Endodermal cell (in vitro differentiated cells): ENCODE measurements around the gene TEX51. TPM values are rescaled to one million over a fixed set of nuclear protein-coding genes. Genes with fewer than 3 reads are reported as not detected.

Experiments used
- DNase-seq: peaks from one replicate; pipeline ENCODE4 v3.0.0-alpha.2; 2017
- H3K27ac ChIP-seq: 2 replicates; pipeline ENCODE4 v1.5.1; 2013; ENCODE audit warnings: mild to moderate bottlenecking, low read depth, low read length, moderate library complexity
- H3K27me3 ChIP-seq: 2 replicates; pipeline ENCODE4 v1.6.1; 2013; ENCODE audit warnings: mild to moderate bottlenecking, low read length, moderate library complexity; ENCODE audit not compliant: insufficient read depth, control insufficient read depth, poor library complexity, severe bottlenecking
- H3K36me3 ChIP-seq: 2 replicates; pipeline ENCODE4 v1.7.0; 2013; ENCODE audit warnings: mild to moderate bottlenecking, low read length, moderate library complexity; ENCODE audit not compliant: control insufficient read depth, insufficient read depth
- H3K4me1 ChIP-seq: one replicate; pipeline ENCODE4 v1.7.0; 2013; ENCODE audit warnings: low read length; ENCODE audit not compliant: control insufficient read depth, insufficient read depth
- H3K4me3 ChIP-seq: 2 replicates; pipeline ENCODE4 v1.5.1; 2013; ENCODE audit warnings: mild to moderate bottlenecking, low read length, moderate library complexity
- H3K9ac ChIP-seq: 2 replicates; pipeline ENCODE4 v1.6.1; 2013; ENCODE audit warnings: mild to moderate bottlenecking, low read length, moderate library complexity; ENCODE audit not compliant: poor library complexity, severe bottlenecking; ENCODE audit errors: extremely low read depth
- H3K9me3 ChIP-seq: 2 replicates; pipeline ENCODE4 v1.6.1; 2013; ENCODE audit warnings: mild to moderate bottlenecking, low read length, moderate library complexity; ENCODE audit not compliant: control insufficient read depth
- H3K27ac Mint-ChIP-seq: 2 replicates; pipeline ENCODE4 v1.8.0; 2020; ENCODE audit warnings: mixed read lengths
- H3K27me3 Mint-ChIP-seq: 2 replicates; pipeline ENCODE4 v1.8.0; 2021; ENCODE audit warnings: mild to moderate bottlenecking, mixed read lengths; ENCODE audit not compliant: insufficient read depth
- H3K36me3 Mint-ChIP-seq: 2 replicates; pipeline ENCODE4 v1.8.0; 2020; ENCODE audit warnings: low read depth, mixed read lengths
- H3K4me1 Mint-ChIP-seq: 2 replicates; pipeline ENCODE4 v1.8.0; 2020; ENCODE audit warnings: mixed read lengths
- H3K4me3 Mint-ChIP-seq: 2 replicates; pipeline ENCODE4 v1.8.0; 2020; ENCODE audit warnings: mild to moderate bottlenecking, moderate library complexity, mixed read lengths
- H3K9me3 Mint-ChIP-seq: 2 replicates; pipeline ENCODE4 v1.8.0; 2020; ENCODE audit warnings: mild to moderate bottlenecking, mixed read lengths
- CTCF ChIP-seq: fragments of 200-600 bp; sonication (generic); conservative IDR thresholded peaks from 2 replicates; pipeline ENCODE4 v1.5.0; 2021; ENCODE audit warnings: antibody characterized with exemption, mild to moderate bottlenecking
- WGBS, 2 experiments: methylation state at CpG; one replicate each; pipeline versions ENCODE4 v1.1.5 to v1.1.7; 2013; ENCODE audit warnings: missing lambda C conversion rate in 2 of 2, mixed read lengths in 1 of 2; ENCODE audit not compliant: insufficient coverage in 1 of 2, insufficient read length in 1 of 2; 5-methylcytosine and 5-hydroxymethylcytosine counted together
- total RNA-seq, 2 donors: library from RNA; stranded (reverse); fragmentation: NEBNext Ultra II Directional in 1 of 2; extraction: Animal tissue kit (Norgen Biotek cat#: 25700) in 1 of 2; gene quantifications; 2 replicates in 1 of 2; 3 replicates in 1 of 2; pipeline ENCODE4 v1.2.1, GENCODE V29; 2021

Gene TEX51
- total RNA-seq, 2 donors from 2014 or later = not detected

GRCh38 chr2:126902152-126902835, 3.6 kb downstream of the TEX51 start:
- no peak overlapping the region for H3K27ac Mint-ChIP-seq
- no peak overlapping the region for H3K4me3 Mint-ChIP-seq
- H3K9me3 Mint-ChIP-seq = peaks cover 13% of the 10 kb centered on the region
- no peaks in the 10 kb centered on the region for H3K36me3 ChIP-seq
- H3K36me3 Mint-ChIP-seq = no peaks in the 10 kb centered on the region
- H3K4me1 Mint-ChIP-seq = no peaks in the 10 kb centered on the region
- no peak for TF ChIP-seq CTCF
- WGBS, 2 experiments = 67 to 90% methylated on average over 1 to 7 of the region's 7 CpGs
- peaks cover 3% of the 10 kb centered on the region for H3K27me3 Mint-ChIP-seq
- H3K9ac ChIP-seq = no peak overlapping the region
- peak; percentile 24 for DNase-seq
- no peaks in the 10 kb centered on the region for H3K27me3 ChIP-seq
- peaks cover 10% of the 10 kb centered on the region for H3K9me3 ChIP-seq
- H3K27ac ChIP-seq = no peak overlapping the region
- no peak overlapping the region for H3K4me3 ChIP-seq
- no peaks in the 10 kb centered on the region for H3K4me1 ChIP-seq

GRCh38 chr2:126902859-126903258, 4.2 kb downstream of the TEX51 start:
- no peak overlapping the region for H3K9ac ChIP-seq
- Mint-ChIP-seq H3K27me3 (peaks cover 5% of the 10 kb centered on the region), H3K4me1 (no peaks in the 10 kb centered on the region), H3K27ac (no peak overlapping the region), H3K4me3 (no peak overlapping the region), H3K9me3 (peaks cover 13% of the 10 kb centered on the region), H3K36me3 (no peaks in the 10 kb centered on the region)
- no peak overlapping the region for H3K4me3 ChIP-seq
- 90% methylated on average over 2 to 6 of the region's 6 CpGs for WGBS, 2 experiments
- no peaks in the 10 kb centered on the region for H3K27me3 ChIP-seq
- H3K36me3 ChIP-seq = no peaks in the 10 kb centered on the region
- no peaks in the 10 kb centered on the region for H3K4me1 ChIP-seq
- H3K27ac ChIP-seq = no peak overlapping the region
- TF ChIP-seq CTCF = no peak
- DNase-seq = no peak
- peaks cover 10% of the 10 kb centered on the region for H3K9me3 ChIP-seq

DNA sequence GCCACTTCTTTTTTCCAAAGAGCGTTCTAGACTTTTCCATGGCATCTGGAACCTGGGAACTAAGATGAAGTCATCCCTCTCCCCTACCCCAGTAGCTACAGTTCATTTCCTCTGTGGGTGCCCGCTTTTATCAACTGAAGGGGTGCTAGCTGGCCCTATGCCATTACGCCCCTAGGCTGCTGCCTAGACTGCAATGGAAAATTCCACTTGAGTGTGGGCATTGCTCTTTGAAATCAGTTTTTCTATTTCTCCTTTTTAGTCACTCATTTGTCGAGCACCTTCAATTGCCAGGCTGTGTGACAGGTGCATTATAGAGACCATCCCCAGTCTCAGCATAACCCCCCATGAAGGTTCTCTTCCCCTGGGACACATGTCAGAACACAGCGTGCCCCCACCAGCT, 7.3 kb downstream of the TEX51 start:
- no peaks in the 10 kb centered on the region for H3K27me3 ChIP-seq
- no peak overlapping the region for H3K4me3 ChIP-seq
- Mint-ChIP-seq H3K4me1 (peaks cover 13% of the 10 kb centered on the region), H3K27me3 (peaks cover 5% of the 10 kb centered on the region), H3K27ac (no peak overlapping the region), H3K36me3 (no peaks in the 10 kb centered on the region), H3K4me3 (no peak overlapping the region), H3K9me3 (peaks cover 13% of the 10 kb centered on the region)
- WGBS, 2 experiments = 92 to 100% methylated on average over 2 to 5 of the region's 5 CpGs
- H3K9me3 ChIP-seq = peaks cover 10% of the 10 kb centered on the region
- H3K9ac ChIP-seq = no peak overlapping the region
- peak; percentile 17 for DNase-seq
- no peaks in the 10 kb centered on the region for H3K36me3 ChIP-seq
- no peak for TF ChIP-seq CTCF
- H3K4me1 ChIP-seq = peaks cover 5% of the 10 kb centered on the region
- H3K27ac ChIP-seq = no peak overlapping the region
